ENCODE measurements around the gene FBXO47. TPM values are rescaled to one million over a fixed set of nuclear protein-coding genes. Genes with fewer than 3 reads are reported as not detected.

The FBXO47 gene
- polyA plus RNA-seq, 3 donors = not detected

DNA sequence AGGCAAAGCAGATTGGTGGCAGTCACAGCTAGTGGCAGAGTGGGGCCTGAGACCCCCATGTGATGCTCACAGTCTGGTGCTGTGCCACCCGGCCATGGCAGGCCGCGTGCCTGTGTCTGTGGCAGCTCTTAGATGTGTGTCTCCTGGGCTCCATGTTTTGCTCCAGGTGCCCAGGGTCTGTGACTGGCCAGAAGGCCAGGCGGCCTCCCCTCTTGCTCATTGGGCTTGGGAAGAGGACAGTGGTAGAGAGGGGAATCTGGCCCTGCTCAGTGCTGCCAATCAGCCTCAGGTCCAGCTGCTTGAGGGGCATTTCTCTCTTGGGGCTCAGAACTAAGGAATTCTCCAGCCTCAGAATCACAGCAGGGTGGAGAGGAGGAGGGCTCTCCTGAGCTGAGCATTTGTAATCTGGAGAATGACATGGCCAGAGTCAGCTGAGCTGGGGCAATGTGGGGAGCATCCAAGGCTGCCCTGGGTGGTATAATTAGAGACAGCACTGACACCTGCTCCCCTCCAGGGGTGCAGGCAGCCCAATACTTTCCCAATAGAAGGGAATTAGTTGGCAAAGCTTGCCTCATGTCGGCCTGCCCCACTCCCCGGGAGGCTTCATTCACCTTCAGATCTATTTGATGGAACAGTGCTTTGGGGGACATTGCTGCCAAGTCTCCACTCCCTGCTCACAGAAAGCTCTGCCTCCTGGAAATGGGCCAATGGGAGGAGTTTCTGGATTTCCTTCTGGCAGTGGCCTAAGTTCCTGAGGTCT, 44.5 kb downstream of the FBXO47 start:
- Mint-ChIP-seq H3K4me3 (no peak overlapping the region), H3K27ac (peak overlapping the region; percentile 37 to 80 (median 72)), H3K4me1 (peaks cover 55% of the 10 kb centered on the region), H3K9me3 (no peaks in the 10 kb centered on the region), H3K27me3 (ENCODE audit: low read depth in 3 of 3) (no peaks in the 10 kb centered on the region), H3K36me3 (peaks cover 25 to 38% of the 10 kb centered on the region in 2 donors)
- Histone ChIP-seq H3K36me3 (replicated peaks in 1 of 2; ENCODE audit: control insufficient read depth in 1 of 2, insufficient read depth in 2 of 2, low read length in 2 of 2) (peaks cover 29 to 36% of the 10 kb centered on the region in 2 donors), H3K27me3 (ENCODE audit: control insufficient read depth in 2 of 2, insufficient read depth in 2 of 2, low read length in 2 of 2) (no peaks in the 10 kb centered on the region), H3K4me2 (replicated peaks; ENCODE audit: extremely low read depth, low read length, poor library complexity, severe bottlenecking) (no peak overlapping the region), H3K27ac (ENCODE audit: low read depth in 1 of 2, low read length in 2 of 2) (peak overlapping the region; percentile 6 to 60), H3K4me1 (ENCODE audit: control insufficient read depth in 1 of 2, insufficient read depth in 2 of 2, low read length in 2 of 2) (peaks cover 33 to 47% of the 10 kb centered on the region in 2 donors), H3K4me3 (replicated peaks in 1 of 3; ENCODE audit: low read depth in 2 of 3, low read length in 3 of 3) (no peak overlapping the region), H3K79me2 (ENCODE audit: insufficient read depth, low read length) (no peaks in the 10 kb centered on the region), H3K9me3 (replicated peaks in 1 of 2; ENCODE audit: control insufficient read depth in 1 of 2, insufficient read depth in 1 of 2, low read length in 2 of 2) (no peaks in the 10 kb centered on the region), H3K9ac (ENCODE audit: insufficient read depth, low read length, poor library complexity, severe bottlenecking) (no peak overlapping the region), H4K20me1 (ENCODE audit: insufficient read depth, low read length) (peaks cover 50% of the 10 kb centered on the region), H2AFZ (ENCODE audit: insufficient read depth, low read depth, low read length, poor library complexity, severe bottlenecking) (no peak overlapping the region)
- WGBS (ENCODE audit: insufficient coverage) = 92% methylated on average over 4 of the region's 6 CpGs
- intact Hi-C loops (cut with micrococcal nuclease) = no loop called here
- no peak for DNase-seq
- no peak for TF ChIP-seq CTCF (IDR thresholded peaks at IDR 0.05)

GRCh38 chr17:38921756-38922411, 45.3 kb downstream of the FBXO47 start:
- peak overlapping the region; percentile 27 to 60 for H3K27ac ChIP-seq (ENCODE audit: low read depth in 1 of 2, low read length in 2 of 2)
- no peaks in the 10 kb centered on the region for H3K27me3 ChIP-seq (ENCODE audit: control insufficient read depth in 2 of 2, insufficient read depth in 2 of 2, low read length in 2 of 2)
- H2AFZ ChIP-seq (ENCODE audit: insufficient read depth, low read depth, low read length, poor library complexity, severe bottlenecking) = no peak overlapping the region
- H3K9ac ChIP-seq (ENCODE audit: insufficient read depth, low read length, poor library complexity, severe bottlenecking) = no peak overlapping the region
- no peaks in the 10 kb centered on the region for H3K79me2 ChIP-seq (ENCODE audit: insufficient read depth, low read length)
- H3K36me3 ChIP-seq (replicated peaks in 1 of 2; ENCODE audit: control insufficient read depth in 1 of 2, insufficient read depth in 2 of 2, low read length in 2 of 2) = peaks cover 37 to 44% of the 10 kb centered on the region in 2 donors
- TF ChIP-seq CTCF (IDR thresholded peaks at IDR 0.05) = no peak
- intact Hi-C loops (cut with micrococcal nuclease) = no loop called here
- no peak overlapping the region for H3K4me3 ChIP-seq (replicated peaks in 1 of 3; ENCODE audit: low read depth in 2 of 3, low read length in 3 of 3)
- H3K4me1 ChIP-seq (ENCODE audit: control insufficient read depth in 1 of 2, insufficient read depth in 2 of 2, low read length in 2 of 2) = peaks cover 27 to 40% of the 10 kb centered on the region in 2 donors
- H3K4me2 ChIP-seq (replicated peaks; ENCODE audit: extremely low read depth, low read length, poor library complexity, severe bottlenecking) = no peak overlapping the region
- H4K20me1 ChIP-seq (ENCODE audit: insufficient read depth, low read length) = peaks cover 58% of the 10 kb centered on the region
- DNase-seq = peak in 2 of 3 donors; percentile 11 to 56
- H3K27ac Mint-ChIP-seq = peak overlapping the region; percentile 37 to 86 (median 75)
- H3K27me3 Mint-ChIP-seq (ENCODE audit: low read depth in 3 of 3) = no peaks in the 10 kb centered on the region
- H3K9me3 ChIP-seq (replicated peaks in 1 of 2; ENCODE audit: control insufficient read depth in 1 of 2, insufficient read depth in 1 of 2, low read length in 2 of 2) = no peaks in the 10 kb centered on the region
- H3K4me1 Mint-ChIP-seq = peaks cover 51% of the 10 kb centered on the region
- WGBS (ENCODE audit: insufficient coverage) = 52% methylated on average over 9 of the region's 13 CpGs
- H3K4me3 Mint-ChIP-seq = no peak overlapping the region
- H3K9me3 Mint-ChIP-seq = no peaks in the 10 kb centered on the region
- H3K36me3 Mint-ChIP-seq = peaks cover 34 to 46% of the 10 kb centered on the region in 2 donors

Data from CD14-positive monocyte (primary cell).